GM12878 (cell line): ENCODE results near the gene ATP6V0E2. TPM values are rescaled to one million over a fixed set of nuclear protein-coding genes. Genes with fewer than 3 reads are reported as not detected.
"Not testable (repeated sequence)": the region's sequence is repeated elsewhere in the genome, so short reads cannot be mapped to it uniquely, and the experiment has no call there.

Experiments used
- ATAC-seq: fragments of 200-7000 bp; cut with Tn5 transposase; 3 replicates; pipeline ENCODE4 v1.9.1; 2020; ENCODE audit warnings: mild to moderate bottlenecking, moderate library complexity
- BruUV-seq: library from RNA; stranded (reverse); fragments of 400-500 nt; replicated peaks from 2 replicates; lab custom pipeline; 2021; lab: Mats Ljungman, UMichigan
- CTCF ChIA-PET: fragments of 300-600 bp; sonication (Branson Sonifier 250); formaldehyde crosslinking; extraction: SDS; loops from one replicate; lab custom pipeline; 2021; ENCODE audit warnings: inconsistent platforms; lab: Yijun Ruan, JAX
- POLR2A ChIA-PET: fragments of 350-600 bp; formaldehyde crosslinking; extraction: SDS; loops from one replicate; lab custom pipeline; 2021; ENCODE audit warnings: inconsistent platforms; lab: Charles Lee
- RAD21 ChIA-PET: fragments of 300-600 bp; sonication (Branson Sonifier 250); formaldehyde crosslinking; loops from one replicate; lab custom pipeline; 2023; ENCODE audit warnings: antibody characterized with exemption; ENCODE audit not compliant: unreplicated experiment; lab: Charles Lee
- SMC1A ChIA-PET: fragments of 300-600 bp; sonication (Branson Sonifier 250); formaldehyde crosslinking; loops from one replicate; lab custom pipeline; 2023; ENCODE audit not compliant: unreplicated experiment, uncharacterized antibody; lab: Charles Lee
- DNase-seq: peaks from one replicate; pipeline ENCODE4 v3.0.0-alpha.2; 2011; ENCODE audit warnings: low read depth, low spot score
- FAIRE-seq: peaks from 3 replicates; lab custom pipeline; 2011; peaks lifted over from hg19 to GRCh38; lab: Jason Lieb, UNC
- H2AFZ ChIP-seq: 2 replicates; pipeline ENCODE4 v1.6.0; 2011; ENCODE audit warnings: low read depth, low read length, control low read depth; ENCODE audit not compliant: control insufficient read depth
- H3K27ac ChIP-seq: 2 replicates; pipeline ENCODE4 v1.5.1; 2011; ENCODE audit warnings: control low read depth; ENCODE audit not compliant: control insufficient read depth, insufficient read depth
- H3K27me3 ChIP-seq, 2 experiments: replicated peaks in 1 of 2; 2 replicates each; pipeline versions ENCODE4 v1.6.0 to v1.6.1; 2011; ENCODE audit warnings: low read length in 1 of 2; ENCODE audit not compliant: control insufficient read depth in 2 of 2, insufficient read depth in 2 of 2
- H3K36me3 ChIP-seq, 2 experiments: 2 replicates each; pipeline ENCODE4 v1.5.1; 2011; ENCODE audit warnings: low read length in 1 of 2; ENCODE audit not compliant: control insufficient read depth in 2 of 2, insufficient read depth in 2 of 2
- H3K4me1 ChIP-seq: 2 replicates; pipeline ENCODE4 v1.6.1; 2011; ENCODE audit warnings: mild to moderate bottlenecking, low read length, moderate library complexity, mixed read lengths; ENCODE audit not compliant: control insufficient read depth, insufficient read depth
- H3K4me2 ChIP-seq: 2 replicates; pipeline ENCODE4 v1.6.0; 2011; ENCODE audit warnings: control low read depth; ENCODE audit not compliant: control insufficient read depth, insufficient read depth
- H3K4me3 ChIP-seq: fragments of 200-600 bp; sonication (generic); 2 replicates; pipeline ENCODE4 v1.5.1; 2016
- H3K79me2 ChIP-seq: 2 replicates; pipeline ENCODE4 v1.6.0; 2011; ENCODE audit warnings: low read length; ENCODE audit not compliant: control insufficient read depth, insufficient read depth
- H3K9ac ChIP-seq: 2 replicates; pipeline ENCODE4 v1.8.0; 2011; ENCODE audit warnings: low read length, control low read depth, mixed read lengths; ENCODE audit not compliant: control insufficient read depth, insufficient read depth
- H3K9me3 ChIP-seq: replicated peaks from 3 replicates; pipeline ENCODE4 v1.5.1; 2011; ENCODE audit warnings: mild to moderate bottlenecking, low read length; ENCODE audit not compliant: control insufficient read depth, insufficient read depth
- H4K20me1 ChIP-seq: 2 replicates; pipeline ENCODE4 v1.6.0; 2011; ENCODE audit not compliant: control insufficient read depth, insufficient read depth
- POLR2A ChIP-seq: IDR thresholded peaks from 2 replicates; pipeline ENCODE4 v1.6.1; 2011; ENCODE audit warnings: low read depth, mild to moderate bottlenecking, low read length
- WGBS: methylation state at CpG from one replicate; pipeline ENCODE4 v1.1.6; 2016; ENCODE audit warnings: low lambda C conversion rate; ENCODE audit not compliant: insufficient replicate concordance, insufficient coverage; ENCODE audit errors: missing lambda C conversion rate; 5-methylcytosine and 5-hydroxymethylcytosine counted together
- in situ Hi-C: fragments of 300-500 bp; cut with MboI; formaldehyde crosslinking; loops from 9 replicates; pipeline ENCODE4 v1.14.3; 2018; ENCODE audit warnings: mixed read lengths
- intact Hi-C: fragments of 100-400 bp; cut with micrococcal nuclease; formaldehyde crosslinking; loops from one replicate; pipeline ENCODE4 v1.14.2; 2022; ENCODE audit not compliant: unreplicated experiment
- polyA plus RNA-seq, 11 experiments: library from polyadenylated mRNA; depleted of rRNA in 4 of 11; unstranded in 6 of 11; stranded (reverse) in 5 of 11; fragments of >200 nt; fragmentation: Nextera tagmentation in 4 of 11; fragmentation: Illumina TruSeq in 1 of 11; extraction: Ambion mirVana in 4 of 11; extraction: Trizol in 1 of 11; gene quantifications; 1 replicate in 1 of 11; 2 replicates in 10 of 11; pipeline versions ENCODE4 v1.2.1 to v1.2.3, GENCODE V29; 2011 to 2016; ENCODE audit warnings: inconsistent platforms in 2 of 11, missing spikeins in 2 of 11, low read depth in 1 of 11
- total RNA-seq, 4 experiments: library from RNA; depleted of rRNA in 3 of 4; stranded (reverse); fragments of >200 nt in 3 of 4; fragmentation: Illumina TruSeq in 1 of 4; extraction: Trizol in 1 of 4; gene quantifications; 2 replicates each; pipeline versions ENCODE4 v1.2.1 to v1.2.3, GENCODE V29; 2013 to 2021

ATP6V0E2 gene
- total and polyA plus RNA-seq, 10 of the 15 experiments (the other 5 are each of a cell fraction or from before 2014, with no cell fraction given), result 1.5 to 54.7 (median 27.6) TPM

DNA sequence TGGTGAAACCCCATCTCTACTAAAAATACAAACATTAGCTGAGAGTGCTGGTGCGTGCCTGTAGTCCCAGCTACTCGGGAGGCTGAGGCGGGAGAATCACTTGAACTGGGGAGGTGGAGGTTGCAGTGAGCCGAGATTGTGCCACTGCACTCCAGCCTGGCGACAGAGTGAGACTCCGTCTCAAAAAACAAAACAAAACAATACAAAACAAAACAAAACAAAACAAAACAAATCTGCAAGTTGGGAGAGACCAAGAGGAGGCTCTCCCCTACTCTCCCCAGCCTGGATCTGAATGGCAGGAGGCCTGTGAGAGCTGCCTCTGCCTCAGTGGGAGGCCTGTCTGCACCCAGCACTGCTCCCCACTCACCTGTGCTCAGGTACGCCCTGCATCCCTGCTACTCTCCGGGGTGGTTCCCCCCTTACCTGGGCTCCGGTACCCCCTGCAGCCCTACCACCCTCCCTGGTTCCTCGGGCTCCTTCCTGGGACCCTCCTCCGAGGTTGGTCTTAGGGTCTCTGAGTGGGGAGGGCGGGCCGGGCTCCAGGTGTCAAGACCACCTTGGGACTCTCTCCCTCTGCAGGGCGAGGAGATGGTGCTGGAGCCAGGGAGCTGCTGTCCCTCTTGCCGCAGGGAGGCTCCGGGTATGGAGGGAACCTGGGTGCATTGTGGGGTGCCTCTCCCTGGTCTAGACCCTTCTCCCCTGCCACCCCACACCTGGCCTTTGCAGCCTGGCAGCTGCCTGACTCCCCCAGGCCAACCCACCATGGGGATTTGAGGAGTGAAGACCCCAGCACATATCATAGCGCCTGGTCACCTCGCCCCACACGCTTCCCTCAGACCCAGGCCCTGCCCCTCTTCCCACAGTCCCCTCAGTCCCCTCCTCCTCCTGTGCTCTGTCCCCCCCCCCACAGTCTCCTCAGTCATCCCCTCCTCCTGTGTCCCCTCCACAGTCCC, 45.1 kb upstream of the ATP6V0E2 start:
- H3K9ac ChIP-seq, result no peak overlapping the region
- ChIA-PET RAD21 (no interaction called here), POLR2A (no interaction called here), CTCF (no interaction called here), SMC1A (no interaction called here)
- H3K9me3 ChIP-seq, result no peaks in the 10 kb centered on the region
- no peak overlapping the region for H3K4me3 ChIP-seq
- H4K20me1 ChIP-seq, result no peaks in the 10 kb centered on the region
- intact Hi-C loops (no loop called here), in situ Hi-C loops (no loop called here)
- H3K36me3 ChIP-seq, result no peaks in the 10 kb centered on the region
- no peak for TF ChIP-seq POLR2A
- 39% methylated on average over 17 of the region's 19 CpGs for WGBS
- peaks cover 0 to 4% of the 10 kb centered on the region in 2 experiments; a peak in 1 of 4 replicates for H3K27me3 ChIP-seq
- no TSS peak for BruUV-seq
- no peaks in the 10 kb centered on the region for H3K79me2 ChIP-seq
- no peak overlapping the region for H3K27ac ChIP-seq
- no peak for ATAC-seq
- no peak for DNase-seq
- no peak overlapping the region for H2AFZ ChIP-seq
- no peak for FAIRE-seq
- no peak overlapping the region for H3K4me2 ChIP-seq
- no peaks in the 10 kb centered on the region for H3K4me1 ChIP-seq

DNA sequence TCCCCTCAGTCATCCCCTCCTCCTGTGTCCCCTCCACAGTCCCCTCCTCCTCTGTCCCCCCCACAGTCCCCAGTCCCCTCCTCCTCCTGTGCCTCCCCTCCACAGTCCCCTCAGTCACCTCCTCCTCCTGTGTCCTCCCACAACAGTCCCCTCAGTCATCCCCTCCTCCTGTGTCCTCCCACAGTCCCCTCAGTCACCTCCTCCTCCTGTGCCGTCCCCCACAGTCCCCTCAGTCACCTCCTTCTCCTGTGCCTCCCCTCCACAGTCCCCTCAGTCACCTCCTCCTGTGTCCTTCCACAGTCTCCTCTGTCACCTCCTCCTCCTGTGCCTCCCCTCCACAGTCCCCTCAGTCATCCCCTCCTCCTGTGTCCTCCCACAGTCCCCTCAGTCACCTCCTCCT, 43.2 kb upstream of the ATP6V0E2 start:
- intact Hi-C loops, H3K9ac ChIP-seq, H3K36me3 ChIP-seq, DNase-seq, H3K4me2 ChIP-seq, BruUV-seq, H3K27me3 ChIP-seq, in situ Hi-C loops, ATAC-seq, FAIRE-seq, H3K9me3 ChIP-seq, H4K20me1 ChIP-seq, H3K27ac ChIP-seq, H3K4me1 ChIP-seq, RAD21 ChIA-PET, POLR2A ChIA-PET, H3K79me2 ChIP-seq, H2AFZ ChIP-seq, H3K4me3 ChIP-seq, SMC1A ChIA-PET, CTCF ChIA-PET: not testable (repeated sequence)
- WGBS, result 20% methylated on average over 1 of the region's 1 CpG
